Adipocyte (in vitro differentiated cells): ENCODE data around the gene ALS2CL.
"Not testable (repeated sequence)": the region's sequence is repeated elsewhere in the genome, so short reads cannot be mapped to it uniquely, and the experiment has no call there.

ENCODE experiments used
- DNase-seq: peaks from one replicate; pipeline ENCODE4 v3.0.0-alpha.2; 2015; ENCODE audit warnings: low read depth
- H3K27me3 ChIP-seq: replicated peaks from 2 replicates; pipeline ENCODE4 v1.7.0; 2013; ENCODE audit warnings: mild to moderate bottlenecking, low read length, moderate library complexity; ENCODE audit not compliant: control insufficient read depth, insufficient read depth
- H3K36me3 ChIP-seq: 2 replicates; pipeline ENCODE4 v1.7.0; 2013; ENCODE audit warnings: low read length, mild to moderate bottlenecking, moderate library complexity; ENCODE audit not compliant: control insufficient read depth, insufficient read depth, severe bottlenecking
- H3K4me1 ChIP-seq: 2 replicates; pipeline ENCODE4 v1.7.0; 2013; ENCODE audit warnings: mild to moderate bottlenecking, low read length, moderate library complexity; ENCODE audit not compliant: control insufficient read depth, insufficient read depth
- H3K4me3 ChIP-seq: 2 replicates; pipeline ENCODE4 v1.7.0; 2013; ENCODE audit warnings: mild to moderate bottlenecking, low read length, moderate library complexity
- H3K9ac ChIP-seq: 2 replicates; pipeline ENCODE4 v1.7.0; 2013; ENCODE audit warnings: mild to moderate bottlenecking, low read length, moderate library complexity
- H3K9me3 ChIP-seq: 2 replicates; pipeline ENCODE4 v1.7.0; 2013; ENCODE audit warnings: mild to moderate bottlenecking, low read length, moderate library complexity; ENCODE audit not compliant: control insufficient read depth

ALS2CL gene

DNA sequence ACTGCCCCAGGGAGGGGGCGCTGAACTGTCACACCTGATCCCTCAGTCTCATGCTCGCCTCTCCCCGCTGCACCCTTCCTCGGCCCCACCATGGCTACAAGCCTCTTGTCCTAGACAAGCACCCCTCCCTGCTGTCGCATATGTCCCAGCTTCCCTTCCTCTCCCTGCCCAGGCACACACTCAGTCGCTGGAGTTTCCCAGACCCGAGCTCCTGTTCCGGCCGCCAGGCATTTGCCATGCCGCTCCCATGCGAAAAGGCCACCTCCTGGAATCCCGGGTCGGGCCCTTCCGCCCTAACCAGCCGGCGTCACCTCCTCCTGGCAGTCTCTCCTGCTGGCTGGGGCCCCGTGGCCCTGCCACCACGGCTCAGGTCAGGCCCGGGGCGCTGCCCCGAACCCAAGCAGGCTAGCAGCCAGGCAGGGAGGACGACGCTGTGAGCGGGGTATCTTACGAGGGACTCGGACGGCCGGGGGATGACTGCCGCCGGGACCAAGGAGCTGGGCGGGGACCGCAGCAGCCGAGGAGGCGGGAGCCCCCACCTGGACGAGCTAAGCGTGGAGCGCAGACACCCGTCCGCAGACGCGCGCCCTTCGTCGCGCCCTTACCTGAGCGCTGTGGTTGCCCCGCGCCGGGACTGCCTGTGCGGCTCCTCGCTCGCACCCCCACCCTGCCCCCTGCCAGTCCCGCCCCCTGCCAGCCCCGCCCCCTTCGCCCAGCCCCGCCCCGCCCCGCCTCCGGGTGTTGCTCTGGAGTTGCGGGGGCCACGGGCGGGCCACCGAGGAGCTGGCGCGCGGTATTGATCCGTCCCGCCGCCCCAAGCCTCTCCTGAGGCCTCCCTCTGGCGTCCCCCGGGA lies at the start of gene ALS2CL:
Gene ALS2CL, minus strand, starts transcription at position 642 of the 854 bp plus-strand sequence. CDS start 4,239 bp downstream, outside the sequence.
- H3K4me1 ChIP-seq, result peaks cover 7% of the 10 kb centered on the region
- H3K9ac ChIP-seq, result peak within 1 kb of the TSS; percentile 67
- H3K4me3 ChIP-seq, result peak within 1 kb of the TSS; percentile 79
- peaks cover 19% of the 10 kb centered on the region for H3K27me3 ChIP-seq
- DNase-seq, result peak; percentile 55
- no peaks in the 10 kb centered on the region for H3K36me3 ChIP-seq
- no peaks in the 10 kb centered on the region for H3K9me3 ChIP-seq

DNA sequence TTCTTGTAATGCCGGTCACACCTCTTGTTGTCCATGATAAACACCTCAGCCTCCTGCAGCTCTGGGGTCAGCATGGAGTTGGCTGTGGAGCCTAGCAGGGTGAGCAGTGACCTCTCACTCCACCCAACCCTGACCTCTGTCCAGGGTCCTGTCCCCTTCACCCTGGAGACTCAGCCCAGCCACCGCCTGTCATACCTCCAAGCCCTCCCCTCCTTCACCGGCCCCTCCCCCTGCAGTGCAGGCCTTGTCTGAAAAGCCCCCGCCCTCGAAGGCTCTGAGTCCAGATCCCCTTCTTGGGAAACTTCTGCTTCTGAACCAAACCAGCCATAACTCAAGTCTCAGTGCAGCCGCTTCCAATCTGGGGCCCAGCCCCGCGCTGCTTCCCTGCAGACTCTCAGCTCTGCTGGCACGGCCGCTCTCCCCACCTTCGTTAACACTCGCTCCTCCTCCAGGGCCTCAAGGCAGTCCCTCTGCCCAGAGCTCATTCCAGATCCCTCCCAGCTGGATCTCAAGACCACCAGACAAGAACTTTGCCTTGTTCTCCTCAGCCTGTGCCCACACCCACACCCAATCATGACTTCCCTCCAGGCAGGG lies 49.6 kb upstream of the ALS2CL start:
- no peak for DNase-seq
- H3K9ac ChIP-seq, result no peak overlapping the region
- H3K4me1 ChIP-seq, result no peaks in the 10 kb centered on the region
- H3K36me3 ChIP-seq, result no peaks in the 10 kb centered on the region
- H3K9me3 ChIP-seq, result peaks cover 6% of the 10 kb centered on the region
- H3K4me3 ChIP-seq, result no peak overlapping the region
- peaks cover 20% of the 10 kb centered on the region for H3K27me3 ChIP-seq

- not testable (repeated sequence) for H3K4me3 ChIP-seq, H3K9ac ChIP-seq, H3K9me3 ChIP-seq, H3K36me3 ChIP-seq, DNase-seq, H3K4me1 ChIP-seq
- peaks cover 41% of the 10 kb centered on the region for H3K27me3 ChIP-seq
These were observed 46.1 kb upstream of the ALS2CL start for GRCh38 chr3:46739565-46739964.

- DNase-seq, result no peak
- Histone ChIP-seq H3K9ac (no peak overlapping the region), H3K4me1 (no peaks in the 10 kb centered on the region), H3K4me3 (no peak overlapping the region), H3K27me3 (peaks cover 40% of the 10 kb centered on the region), H3K36me3 (no peaks in the 10 kb centered on the region), H3K9me3 (peaks cover 6% of the 10 kb centered on the region)
These were observed 43.9 kb upstream of the ALS2CL start for GRCh38 chr3:46737329-46737731.

DNA sequence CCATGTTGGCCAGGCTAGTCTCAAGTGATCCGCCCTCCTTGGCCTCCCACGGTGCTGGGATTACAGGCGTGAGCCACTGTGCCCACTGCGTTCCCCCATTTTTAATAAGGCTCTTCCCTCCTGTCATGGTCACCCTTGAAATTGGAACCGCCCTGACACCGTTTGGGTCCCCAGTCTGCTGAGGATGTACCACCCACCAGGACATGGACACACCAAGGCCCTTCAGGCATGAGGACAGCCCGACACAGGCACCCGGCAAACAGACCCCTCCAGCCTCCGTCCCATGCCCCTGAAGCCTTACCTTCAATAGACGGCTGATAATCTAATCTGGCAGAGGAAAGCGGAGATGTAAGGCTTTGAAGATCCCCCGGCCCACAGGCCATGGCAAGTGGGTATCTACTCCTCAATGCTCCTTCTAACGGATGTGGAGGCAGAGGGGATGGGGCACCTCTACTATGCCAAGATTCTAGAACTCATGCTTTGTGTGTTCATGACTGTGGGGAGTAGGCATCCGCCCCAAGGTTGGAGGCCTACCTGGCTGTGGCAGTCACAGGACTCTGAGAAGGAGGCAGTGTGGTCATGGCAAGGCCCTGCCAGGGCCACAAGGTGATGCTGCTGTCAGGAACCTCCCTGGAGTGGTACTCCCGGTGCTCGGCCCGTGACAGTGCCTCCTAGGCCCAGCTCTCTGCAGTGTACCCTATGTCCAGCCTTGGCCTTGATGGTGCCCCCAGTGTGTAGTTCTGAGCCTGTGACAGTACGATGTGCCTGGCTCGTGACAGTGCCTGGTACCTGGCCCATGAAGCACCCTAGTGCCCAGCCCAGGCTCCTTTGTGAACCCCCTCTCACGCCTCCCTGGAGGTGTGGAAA lies 42.8 kb upstream of the ALS2CL start:
- Histone ChIP-seq H3K27me3 (peaks cover 50% of the 10 kb centered on the region), H3K9me3 (peaks cover 6% of the 10 kb centered on the region), H3K9ac (no peak overlapping the region), H3K4me3 (no peak overlapping the region), H3K36me3 (no peaks in the 10 kb centered on the region), H3K4me1 (no peaks in the 10 kb centered on the region)
- no peak for DNase-seq

DNA sequence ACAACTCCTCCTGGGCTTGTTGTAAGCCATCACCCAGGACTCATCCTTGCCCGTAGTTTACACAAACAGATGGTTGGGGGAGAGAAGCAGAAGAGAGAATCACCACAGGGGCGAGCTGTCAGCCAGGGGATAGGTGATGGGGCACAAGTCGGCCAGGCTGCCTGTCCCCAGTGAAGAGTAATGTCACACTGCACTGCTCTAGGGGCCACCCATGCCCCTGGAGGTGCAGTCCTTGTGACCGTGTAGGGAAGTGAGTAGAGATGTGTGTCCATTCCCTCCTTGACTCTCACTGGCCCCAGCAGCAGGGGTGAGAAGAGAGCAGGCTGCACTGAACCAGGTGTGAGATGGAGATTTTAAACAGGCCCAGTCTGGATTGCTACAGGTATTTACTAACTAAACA lies 41.3 kb upstream of the ALS2CL start:
- Histone ChIP-seq H3K9ac (no peak overlapping the region), H3K36me3 (no peaks in the 10 kb centered on the region), H3K27me3 (peaks cover 57% of the 10 kb centered on the region), H3K9me3 (peaks cover 6% of the 10 kb centered on the region), H3K4me3 (no peak overlapping the region), H3K4me1 (no peaks in the 10 kb centered on the region)
- DNase-seq, result no peak

DNA sequence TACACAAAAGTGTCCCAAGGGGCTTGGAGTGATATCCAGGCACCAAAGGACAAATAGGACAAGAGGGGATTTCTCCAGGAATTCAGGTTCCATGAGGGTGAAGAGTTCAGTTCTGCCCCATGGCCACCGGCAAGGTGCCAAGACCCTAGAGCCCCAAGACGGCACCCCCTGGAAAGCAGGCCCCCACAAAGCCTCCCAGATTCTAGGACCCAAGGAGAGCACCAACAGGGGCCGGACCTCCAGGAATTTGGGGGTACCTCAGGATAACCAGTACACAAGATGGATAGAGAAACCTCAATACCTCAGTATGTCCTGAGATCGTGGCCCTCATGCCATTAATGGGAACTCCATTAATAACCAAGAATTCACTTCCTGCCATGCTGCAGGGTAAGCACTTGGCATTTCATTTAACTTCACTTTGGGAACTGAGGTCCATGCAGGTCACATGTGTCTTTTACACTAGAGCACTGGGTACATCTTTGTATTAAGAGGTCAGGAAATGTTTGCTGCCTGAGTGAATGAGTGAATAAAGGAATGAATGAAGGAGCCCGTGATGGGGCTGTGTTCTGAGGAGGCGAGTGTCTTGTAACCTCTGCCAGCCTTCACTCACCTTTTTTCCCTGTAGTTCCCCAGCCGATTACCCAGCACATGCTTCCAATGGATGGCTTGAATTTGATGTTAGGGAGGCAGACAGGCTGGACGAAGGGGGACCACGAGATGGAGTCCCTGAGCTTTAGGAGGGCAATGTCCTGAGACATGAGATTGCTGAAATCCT lies 39.7 kb upstream of the ALS2CL start:
- H3K4me3 ChIP-seq, result no peak overlapping the region
- H3K9me3 ChIP-seq, result no peaks in the 10 kb centered on the region
- no peak for DNase-seq
- no peak overlapping the region for H3K9ac ChIP-seq
- no peaks in the 10 kb centered on the region for H3K36me3 ChIP-seq
- no peaks in the 10 kb centered on the region for H3K4me1 ChIP-seq
- H3K27me3 ChIP-seq, result peaks cover 70% of the 10 kb centered on the region

GRCh38 chr3:46731795-46732194 lies 38.3 kb upstream of the ALS2CL start:
- DNase-seq, result no peak
- H3K36me3 ChIP-seq, result no peaks in the 10 kb centered on the region
- H3K4me1 ChIP-seq, result no peaks in the 10 kb centered on the region
- H3K9ac ChIP-seq, result no peak overlapping the region
- no peak overlapping the region for H3K4me3 ChIP-seq
- H3K9me3 ChIP-seq, result no peaks in the 10 kb centered on the region
- H3K27me3 ChIP-seq, result peaks cover 60% of the 10 kb centered on the region

DNA sequence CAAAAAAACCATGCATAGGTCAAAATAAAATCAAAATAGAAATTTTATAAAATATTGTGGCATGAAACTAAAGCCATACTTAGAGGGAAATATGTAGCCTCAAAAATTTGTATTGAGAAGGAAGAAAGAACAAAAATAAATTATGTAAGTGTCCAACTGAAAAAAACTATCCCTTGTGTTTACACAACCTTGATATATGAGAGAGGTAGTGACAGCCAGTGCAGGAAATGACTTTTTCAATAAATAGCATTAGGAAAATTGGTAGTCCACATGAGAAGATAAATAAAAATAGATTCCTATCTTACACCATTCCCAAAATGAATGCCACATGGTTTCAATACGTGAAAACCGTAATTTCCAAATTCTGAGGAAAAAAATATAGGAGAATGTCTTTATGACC lies 37.3 kb upstream of the ALS2CL start:
- Histone ChIP-seq H3K4me3 (no peak overlapping the region), H3K36me3 (no peaks in the 10 kb centered on the region), H3K9ac (no peak overlapping the region), H3K4me1 (no peaks in the 10 kb centered on the region), H3K9me3 (no peaks in the 10 kb centered on the region), H3K27me3 (peaks cover 52% of the 10 kb centered on the region)
- no peak for DNase-seq

DNA sequence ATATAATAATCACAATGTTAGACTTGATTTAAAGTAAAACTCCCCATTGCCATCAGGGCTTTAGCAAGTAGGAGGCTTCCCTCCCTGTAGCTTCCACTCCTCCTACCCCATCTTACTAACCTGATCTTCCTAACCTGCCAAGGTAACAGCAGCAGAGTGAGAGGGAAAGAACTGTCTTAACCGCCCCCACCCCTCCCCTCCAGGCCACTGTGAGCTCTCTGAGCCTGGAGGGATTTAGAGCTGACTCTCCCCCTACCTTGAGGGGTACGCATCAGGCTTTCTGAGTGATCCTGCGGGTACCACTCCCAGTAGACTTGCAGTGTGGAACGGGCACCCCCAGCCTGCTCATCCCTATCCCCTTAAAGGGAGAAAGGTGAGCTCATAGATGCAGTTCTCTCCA lies 35.6 kb upstream of the ALS2CL start:
- Histone ChIP-seq H3K4me3 (no peak overlapping the region), H3K27me3 (peaks cover 43% of the 10 kb centered on the region), H3K36me3 (no peaks in the 10 kb centered on the region), H3K9ac (no peak overlapping the region), H3K4me1 (no peaks in the 10 kb centered on the region), H3K9me3 (no peaks in the 10 kb centered on the region)
- DNase-seq, result no peak
